WTC11 (cell line): ENCODE data around the gene DYNC1I1. TPM values are rescaled to one million over a fixed set of nuclear protein-coding genes. Genes with fewer than 3 reads are reported as not detected.

Experiments used
- ATAC-seq: fragments of 200-7000 bp; cut with Tn5 transposase; 2 replicates; pipeline ENCODE4 v1.10.0; 2021; ENCODE audit warnings: mild to moderate bottlenecking, moderate library complexity
- CTCF ChIA-PET: fragments of 300-600 bp; sonication (Branson Sonifier 250); formaldehyde crosslinking; loops from one replicate; lab custom pipeline; 2021; ENCODE audit warnings: antibody characterized with exemption; lab: Charles Lee
- POLR2A ChIA-PET: fragments of 350-600 bp; sonication (Branson Sonifier 250); formaldehyde crosslinking; loops from one replicate; lab custom pipeline; 2021; ENCODE audit warnings: antibody characterized with exemption; lab: Charles Lee
- DNase-seq: peaks from one replicate; pipeline ENCODE4 v3.0.0; 2021; ENCODE audit warnings: low spot score
- H3K27ac Mint-ChIP-seq: 2 replicates; pipeline ENCODE4 v1.8.0; 2021; ENCODE audit warnings: mixed read lengths
- H3K27me3 Mint-ChIP-seq: 2 replicates; pipeline ENCODE4 v1.8.0; 2021; ENCODE audit warnings: low read depth, mild to moderate bottlenecking, moderate library complexity, mixed read lengths
- H3K36me3 Mint-ChIP-seq: 2 replicates; pipeline ENCODE4 v1.8.0; 2021; ENCODE audit warnings: mixed read lengths
- H3K4me1 Mint-ChIP-seq: 2 replicates; pipeline ENCODE4 v1.8.0; 2022; ENCODE audit warnings: mixed read lengths
- H3K4me3 Mint-ChIP-seq: 2 replicates; pipeline ENCODE4 v1.8.0; 2021; ENCODE audit warnings: mild to moderate bottlenecking, moderate library complexity, mixed read lengths
- H3K9me3 Mint-ChIP-seq: 2 replicates; pipeline ENCODE4 v1.8.0; 2021; ENCODE audit warnings: mixed read lengths
- ATF1 ChIP-seq: sonication (generic); formaldehyde crosslinking; IDR thresholded peaks from 2 replicates; pipeline ENCODE4 v1.8.1; 2023; ENCODE audit warnings: mild to moderate bottlenecking, moderate library complexity, missing genetic modification reagents
- CREB1 ChIP-seq: sonication (generic); formaldehyde crosslinking; IDR thresholded peaks from 2 replicates; pipeline ENCODE4 v1.8.0; 2023; ENCODE audit warnings: mild to moderate bottlenecking, missing genetic modification reagents
- CTCF ChIP-seq: fragments of 200-600 bp; IDR thresholded peaks from 2 replicates; pipeline ENCODE4 v1.8.0; 2022; ENCODE audit warnings: antibody characterized with exemption
- EMX1 ChIP-seq: fragments of 250-450 bp; sonication (Bioruptor Pico); IDR thresholded peaks from 2 replicates; pipeline ENCODE4 v1.8.0; 2021; ENCODE audit warnings: mild to moderate bottlenecking
- FOXK1 ChIP-seq: sonication (generic); formaldehyde crosslinking; IDR thresholded peaks from 2 replicates; pipeline ENCODE4 v1.8.0; 2022; ENCODE audit warnings: mild to moderate bottlenecking, moderate library complexity, missing genetic modification reagents
- GABPB1 ChIP-seq: sonication (generic); formaldehyde crosslinking; IDR thresholded peaks from 2 replicates; pipeline ENCODE4 v1.8.1; 2023; ENCODE audit warnings: mild to moderate bottlenecking, missing genetic modification reagents
- GTF2I ChIP-seq: fragments of 250-450 bp; sonication (Bioruptor Pico); conservative IDR thresholded peaks from 2 replicates; pipeline ENCODE4 v1.4.0; 2021; ENCODE audit warnings: mild to moderate bottlenecking
- IRF2 ChIP-seq: sonication (generic); formaldehyde crosslinking; IDR thresholded peaks from 2 replicates; pipeline ENCODE4 v1.8.0; 2022; ENCODE audit warnings: low read depth, missing genetic modification reagents, borderline replicate concordance
- TEAD4 ChIP-seq: sonication (generic); formaldehyde crosslinking; IDR thresholded peaks from 2 replicates; pipeline ENCODE4 v1.8.0; 2022; ENCODE audit warnings: mild to moderate bottlenecking, missing genetic modification reagents
- ZNF219 ChIP-seq: sonication (generic); formaldehyde crosslinking; IDR thresholded peaks from 2 replicates; pipeline ENCODE4 v1.8.0; 2023; ENCODE audit warnings: missing genetic modification reagents, mild to moderate bottlenecking, borderline replicate concordance
- ZNF281 ChIP-seq: sonication (generic); formaldehyde crosslinking; IDR thresholded peaks from 2 replicates; pipeline ENCODE4 v1.8.0; 2023; ENCODE audit warnings: mild to moderate bottlenecking, missing genetic modification reagents
- ZNF317 ChIP-seq: sonication (generic); formaldehyde crosslinking; IDR thresholded peaks from 2 replicates; pipeline ENCODE4 v1.8.1; 2023; ENCODE audit warnings: low read depth, mild to moderate bottlenecking, moderate library complexity, missing genetic modification reagents, borderline replicate concordance
- total RNA-seq: library from RNA; stranded (reverse); gene quantifications from 3 replicates; pipeline ENCODE4 v1.2.3, GENCODE V29; 2021
- TF ChIP-seq, protein P1 (sequence below): sonication (generic); formaldehyde crosslinking; IDR thresholded peaks from 2 replicates; pipeline ENCODE4 v1.8.0; 2023; ENCODE audit warnings: missing genetic modification reagents
- TF ChIP-seq, protein P2 (sequence below): fragments of 250-450 bp; sonication (Bioruptor Pico); IDR thresholded peaks from 2 replicates; pipeline ENCODE4 v1.9.0; 2021; ENCODE audit warnings: mild to moderate bottlenecking, borderline replicate concordance
- TF ChIP-seq, protein P3 (sequence below): fragments of 250-450 bp; sonication (Bioruptor Pico); IDR thresholded peaks from 2 replicates; pipeline ENCODE4 v1.9.0; 2021; ENCODE audit warnings: mild to moderate bottlenecking
- TF ChIP-seq, protein P4 (sequence below): sonication (generic); formaldehyde crosslinking; IDR thresholded peaks from 2 replicates; pipeline ENCODE4 v1.8.1; 2023; ENCODE audit warnings: mild to moderate bottlenecking, missing genetic modification reagents

The DYNC1I1 gene
- total RNA-seq, 1 experiment from 2014 or later: 2.8 TPM

- POLR2A ChIA-PET: no interaction called here
- no peak overlapping the region for H3K27ac Mint-ChIP-seq
- H3K27me3 Mint-ChIP-seq: no peaks in the 10 kb centered on the region
- TF ChIP-seq EMX1 (CRISPR knock-in tag) (no peak), TEAD4 (CRISPR knock-in tag) (no peak), FOXK1 (CRISPR knock-in tag) (no peak), GTF2I (no peak), CREB1 (CRISPR knock-in tag) (no peak), ATF1 (no peak), ZNF317 (CRISPR knock-in tag) (no peak), ZNF281 (no peak), IRF2 (CRISPR knock-in tag) (no peak), GABPB1 (CRISPR knock-in tag) (no peak), ZNF219 (no peak), CTCF (no peak)
- TF ChIP-seq, protein P1, sequence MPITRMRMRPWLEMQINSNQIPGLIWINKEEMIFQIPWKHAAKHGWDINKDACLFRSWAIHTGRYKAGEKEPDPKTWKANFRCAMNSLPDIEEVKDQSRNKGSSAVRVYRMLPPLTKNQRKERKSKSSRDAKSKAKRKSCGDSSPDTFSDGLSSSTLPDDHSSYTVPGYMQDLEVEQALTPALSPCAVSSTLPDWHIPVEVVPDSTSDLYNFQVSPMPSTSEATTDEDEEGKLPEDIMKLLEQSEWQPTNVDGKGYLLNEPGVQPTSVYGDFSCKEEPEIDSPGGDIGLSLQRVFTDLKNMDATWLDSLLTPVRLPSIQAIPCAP (CRISPR knock-in tag): no peak
- TF ChIP-seq, protein P2, sequence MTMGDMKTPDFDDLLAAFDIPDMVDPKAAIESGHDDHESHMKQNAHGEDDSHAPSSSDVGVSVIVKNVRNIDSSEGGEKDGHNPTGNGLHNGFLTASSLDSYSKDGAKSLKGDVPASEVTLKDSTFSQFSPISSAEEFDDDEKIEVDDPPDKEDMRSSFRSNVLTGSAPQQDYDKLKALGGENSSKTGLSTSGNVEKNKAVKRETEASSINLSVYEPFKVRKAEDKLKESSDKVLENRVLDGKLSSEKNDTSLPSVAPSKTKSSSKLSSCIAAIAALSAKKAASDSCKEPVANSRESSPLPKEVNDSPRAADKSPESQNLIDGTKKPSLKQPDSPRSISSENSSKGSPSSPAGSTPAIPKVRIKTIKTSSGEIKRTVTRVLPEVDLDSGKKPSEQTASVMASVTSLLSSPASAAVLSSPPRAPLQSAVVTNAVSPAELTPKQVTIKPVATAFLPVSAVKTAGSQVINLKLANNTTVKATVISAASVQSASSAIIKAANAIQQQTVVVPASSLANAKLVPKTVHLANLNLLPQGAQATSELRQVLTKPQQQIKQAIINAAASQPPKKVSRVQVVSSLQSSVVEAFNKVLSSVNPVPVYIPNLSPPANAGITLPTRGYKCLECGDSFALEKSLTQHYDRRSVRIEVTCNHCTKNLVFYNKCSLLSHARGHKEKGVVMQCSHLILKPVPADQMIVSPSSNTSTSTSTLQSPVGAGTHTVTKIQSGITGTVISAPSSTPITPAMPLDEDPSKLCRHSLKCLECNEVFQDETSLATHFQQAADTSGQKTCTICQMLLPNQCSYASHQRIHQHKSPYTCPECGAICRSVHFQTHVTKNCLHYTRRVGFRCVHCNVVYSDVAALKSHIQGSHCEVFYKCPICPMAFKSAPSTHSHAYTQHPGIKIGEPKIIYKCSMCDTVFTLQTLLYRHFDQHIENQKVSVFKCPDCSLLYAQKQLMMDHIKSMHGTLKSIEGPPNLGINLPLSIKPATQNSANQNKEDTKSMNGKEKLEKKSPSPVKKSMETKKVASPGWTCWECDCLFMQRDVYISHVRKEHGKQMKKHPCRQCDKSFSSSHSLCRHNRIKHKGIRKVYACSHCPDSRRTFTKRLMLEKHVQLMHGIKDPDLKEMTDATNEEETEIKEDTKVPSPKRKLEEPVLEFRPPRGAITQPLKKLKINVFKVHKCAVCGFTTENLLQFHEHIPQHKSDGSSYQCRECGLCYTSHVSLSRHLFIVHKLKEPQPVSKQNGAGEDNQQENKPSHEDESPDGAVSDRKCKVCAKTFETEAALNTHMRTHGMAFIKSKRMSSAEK (CRISPR knock-in tag): no peak
- TF ChIP-seq, protein P3, sequence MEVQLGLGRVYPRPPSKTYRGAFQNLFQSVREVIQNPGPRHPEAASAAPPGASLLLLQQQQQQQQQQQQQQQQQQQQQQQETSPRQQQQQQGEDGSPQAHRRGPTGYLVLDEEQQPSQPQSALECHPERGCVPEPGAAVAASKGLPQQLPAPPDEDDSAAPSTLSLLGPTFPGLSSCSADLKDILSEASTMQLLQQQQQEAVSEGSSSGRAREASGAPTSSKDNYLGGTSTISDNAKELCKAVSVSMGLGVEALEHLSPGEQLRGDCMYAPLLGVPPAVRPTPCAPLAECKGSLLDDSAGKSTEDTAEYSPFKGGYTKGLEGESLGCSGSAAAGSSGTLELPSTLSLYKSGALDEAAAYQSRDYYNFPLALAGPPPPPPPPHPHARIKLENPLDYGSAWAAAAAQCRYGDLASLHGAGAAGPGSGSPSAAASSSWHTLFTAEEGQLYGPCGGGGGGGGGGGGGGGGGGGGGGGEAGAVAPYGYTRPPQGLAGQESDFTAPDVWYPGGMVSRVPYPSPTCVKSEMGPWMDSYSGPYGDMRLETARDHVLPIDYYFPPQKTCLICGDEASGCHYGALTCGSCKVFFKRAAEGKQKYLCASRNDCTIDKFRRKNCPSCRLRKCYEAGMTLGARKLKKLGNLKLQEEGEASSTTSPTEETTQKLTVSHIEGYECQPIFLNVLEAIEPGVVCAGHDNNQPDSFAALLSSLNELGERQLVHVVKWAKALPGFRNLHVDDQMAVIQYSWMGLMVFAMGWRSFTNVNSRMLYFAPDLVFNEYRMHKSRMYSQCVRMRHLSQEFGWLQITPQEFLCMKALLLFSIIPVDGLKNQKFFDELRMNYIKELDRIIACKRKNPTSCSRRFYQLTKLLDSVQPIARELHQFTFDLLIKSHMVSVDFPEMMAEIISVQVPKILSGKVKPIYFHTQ (CRISPR knock-in tag): no peak
- TF ChIP-seq, protein P4, sequence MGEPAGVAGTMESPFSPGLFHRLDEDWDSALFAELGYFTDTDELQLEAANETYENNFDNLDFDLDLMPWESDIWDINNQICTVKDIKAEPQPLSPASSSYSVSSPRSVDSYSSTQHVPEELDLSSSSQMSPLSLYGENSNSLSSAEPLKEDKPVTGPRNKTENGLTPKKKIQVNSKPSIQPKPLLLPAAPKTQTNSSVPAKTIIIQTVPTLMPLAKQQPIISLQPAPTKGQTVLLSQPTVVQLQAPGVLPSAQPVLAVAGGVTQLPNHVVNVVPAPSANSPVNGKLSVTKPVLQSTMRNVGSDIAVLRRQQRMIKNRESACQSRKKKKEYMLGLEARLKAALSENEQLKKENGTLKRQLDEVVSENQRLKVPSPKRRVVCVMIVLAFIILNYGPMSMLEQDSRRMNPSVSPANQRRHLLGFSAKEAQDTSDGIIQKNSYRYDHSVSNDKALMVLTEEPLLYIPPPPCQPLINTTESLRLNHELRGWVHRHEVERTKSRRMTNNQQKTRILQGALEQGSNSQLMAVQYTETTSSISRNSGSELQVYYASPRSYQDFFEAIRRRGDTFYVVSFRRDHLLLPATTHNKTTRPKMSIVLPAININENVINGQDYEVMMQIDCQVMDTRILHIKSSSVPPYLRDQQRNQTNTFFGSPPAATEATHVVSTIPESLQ (CRISPR knock-in tag): no peak
- TF ChIP-seq, all 79 proteins: peak for 0
- H3K36me3 Mint-ChIP-seq: no peaks in the 10 kb centered on the region
- H3K9me3 Mint-ChIP-seq: no peaks in the 10 kb centered on the region
- H3K4me1 Mint-ChIP-seq: no peaks in the 10 kb centered on the region
- no peak overlapping the region for H3K4me3 Mint-ChIP-seq
- no peak for DNase-seq
- ATAC-seq: no peak
- CTCF ChIA-PET: no interaction called here
These were observed 256.4 kb downstream of the DYNC1I1 start for GRCh38 chr7:96028729-96029128.
